Neutrophil (primary cell): Measurements from ENCODE around the gene CD24.
A peak's percentile ranks its signal among the peaks of the same experiment; 100 is the strongest.
"Not testable (repeated sequence)": the region's sequence is repeated elsewhere in the genome, so short reads cannot be mapped to it uniquely, and the experiment has no call there.

Source experiments
- H3K27ac ChIP-seq: fragments of 200-600 bp; sonication (generic); 2 replicates; pipeline ENCODE4 v1.5.1; 2016; ENCODE audit warnings: mild to moderate bottlenecking, moderate library complexity
- H3K27me3 ChIP-seq: fragments of 200-600 bp; sonication (generic); 2 replicates; pipeline ENCODE4 v1.6.0; 2016; ENCODE audit warnings: mild to moderate bottlenecking
- H3K36me3 ChIP-seq: fragments of 200-600 bp; sonication (generic); 2 replicates; pipeline ENCODE4 v1.5.1; 2017
- H3K4me1 ChIP-seq, 2 experiments: fragments of 200-600 bp in 1 of 2; sonication (generic) in 1 of 2; 1 replicate in 1 of 2; 2 replicates in 1 of 2; pipeline versions ENCODE4 v1.5.1 to v1.6.1; 2013 to 2016; ENCODE audit warnings: low read depth in 1 of 2, low read length in 1 of 2, mild to moderate bottlenecking in 1 of 2, moderate library complexity in 1 of 2; ENCODE audit not compliant: control insufficient read depth in 1 of 2, insufficient read depth in 1 of 2
- H3K4me3 ChIP-seq, 2 experiments: fragments of 200-600 bp in 1 of 2; sonication (generic) in 1 of 2; 1 replicate in 1 of 2; 2 replicates in 1 of 2; pipeline ENCODE4 v1.5.1; 2013 to 2016; ENCODE audit warnings: low read depth in 1 of 2, low read length in 1 of 2, mild to moderate bottlenecking in 1 of 2, moderate library complexity in 1 of 2
- H3K9me3 ChIP-seq: fragments of 200-600 bp; sonication (generic); 2 replicates; pipeline ENCODE4 v1.5.1; 2016
- TF ChIP-seq, protein P1 (sequence below): fragments of 200-600 bp; sonication (generic); IDR thresholded peaks from 2 replicates; pipeline ENCODE4 v1.5.1; 2016; ENCODE audit warnings: antibody characterized with exemption

Gene CD24

DNA sequence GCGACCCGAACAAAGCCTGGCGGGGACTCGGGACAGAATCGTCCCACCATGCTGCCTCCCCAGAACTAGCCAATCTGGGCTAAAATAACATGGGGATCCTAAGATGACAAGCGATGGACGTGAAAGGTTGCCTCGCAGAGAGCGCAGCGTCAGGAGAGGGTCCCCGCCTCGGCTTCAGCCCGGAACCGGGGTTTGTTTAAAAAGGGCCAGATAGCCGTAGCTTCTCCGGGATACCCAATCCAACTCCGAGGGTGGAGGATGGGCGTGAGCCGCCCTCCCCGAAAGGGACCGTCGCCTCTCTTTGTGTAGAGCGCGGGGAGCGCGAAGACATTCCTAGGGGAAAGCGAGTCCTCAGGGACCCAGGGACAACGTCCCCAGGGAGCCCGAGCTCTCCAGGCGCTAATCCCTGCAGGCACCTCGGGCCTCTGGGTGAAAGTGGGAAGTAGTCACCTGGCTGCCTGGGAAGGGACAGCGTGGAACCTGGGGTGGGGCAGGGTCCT lies 643 bp downstream of the CD24 start:
- Histone ChIP-seq H3K27ac (peak overlapping the region; percentile 74), H3K4me3 (peak overlapping the region; percentile 73 to 91), H3K4me1 (peaks cover 40 to 42% of the 10 kb centered on the region in 2 experiments), H3K9me3 (no peaks in the 10 kb centered on the region), H3K36me3 (no peaks in the 10 kb centered on the region), H3K27me3 (no peaks in the 10 kb centered on the region)
- TF ChIP-seq, protein P1, sequence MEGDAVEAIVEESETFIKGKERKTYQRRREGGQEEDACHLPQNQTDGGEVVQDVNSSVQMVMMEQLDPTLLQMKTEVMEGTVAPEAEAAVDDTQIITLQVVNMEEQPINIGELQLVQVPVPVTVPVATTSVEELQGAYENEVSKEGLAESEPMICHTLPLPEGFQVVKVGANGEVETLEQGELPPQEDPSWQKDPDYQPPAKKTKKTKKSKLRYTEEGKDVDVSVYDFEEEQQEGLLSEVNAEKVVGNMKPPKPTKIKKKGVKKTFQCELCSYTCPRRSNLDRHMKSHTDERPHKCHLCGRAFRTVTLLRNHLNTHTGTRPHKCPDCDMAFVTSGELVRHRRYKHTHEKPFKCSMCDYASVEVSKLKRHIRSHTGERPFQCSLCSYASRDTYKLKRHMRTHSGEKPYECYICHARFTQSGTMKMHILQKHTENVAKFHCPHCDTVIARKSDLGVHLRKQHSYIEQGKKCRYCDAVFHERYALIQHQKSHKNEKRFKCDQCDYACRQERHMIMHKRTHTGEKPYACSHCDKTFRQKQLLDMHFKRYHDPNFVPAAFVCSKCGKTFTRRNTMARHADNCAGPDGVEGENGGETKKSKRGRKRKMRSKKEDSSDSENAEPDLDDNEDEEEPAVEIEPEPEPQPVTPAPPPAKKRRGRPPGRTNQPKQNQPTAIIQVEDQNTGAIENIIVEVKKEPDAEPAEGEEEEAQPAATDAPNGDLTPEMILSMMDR, result no peak

DNA sequence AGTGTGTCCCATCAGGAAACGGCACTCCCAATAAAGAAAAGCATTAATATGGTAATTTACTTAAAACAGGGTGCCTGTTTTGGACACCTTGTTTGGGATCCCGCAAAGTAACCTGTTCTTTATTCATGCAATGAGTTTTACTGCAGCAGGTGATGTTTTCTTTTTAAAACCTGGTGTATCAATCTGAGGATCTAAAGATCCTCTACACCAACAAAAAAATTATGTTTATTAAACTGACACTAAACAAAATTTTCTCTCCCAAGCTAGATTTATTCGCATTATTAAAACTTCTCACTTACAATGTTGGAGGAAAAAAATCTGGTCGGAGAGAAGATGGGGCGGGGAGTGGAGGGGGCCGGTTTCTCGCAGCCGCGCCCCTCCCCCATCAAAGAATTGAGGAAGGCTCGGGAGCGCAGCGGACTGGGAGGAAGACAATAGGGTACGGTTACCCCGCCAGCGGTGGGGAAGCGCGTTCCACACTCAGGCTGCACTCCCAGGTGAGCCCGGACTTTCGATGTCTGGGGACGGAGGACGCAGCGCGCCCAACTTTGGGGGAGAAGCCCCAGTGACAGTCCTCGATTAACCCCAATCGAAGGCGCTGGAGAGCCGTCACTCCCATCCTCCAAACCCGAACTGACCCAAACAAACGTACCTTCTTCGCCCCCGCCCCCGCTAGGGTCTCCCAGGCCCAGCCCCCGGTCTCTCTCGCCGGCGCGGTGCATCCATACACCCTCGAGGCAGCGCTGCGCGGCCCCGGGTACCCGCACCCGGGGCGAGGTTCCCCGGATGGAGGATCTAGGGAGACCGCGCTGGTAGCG lies 1.3 kb downstream of the CD24 start:
- TF ChIP-seq, protein P1, result no peak
- H3K27ac ChIP-seq, result peak overlapping the region; percentile 74
- H3K4me1 ChIP-seq, result peaks cover 41 to 42% of the 10 kb centered on the region in 2 experiments
- H3K27me3 ChIP-seq, result no peaks in the 10 kb centered on the region
- H3K9me3 ChIP-seq, result no peaks in the 10 kb centered on the region
- no peaks in the 10 kb centered on the region for H3K36me3 ChIP-seq
- peak overlapping the region; percentile 73 to 91 for H3K4me3 ChIP-seq

DNA sequence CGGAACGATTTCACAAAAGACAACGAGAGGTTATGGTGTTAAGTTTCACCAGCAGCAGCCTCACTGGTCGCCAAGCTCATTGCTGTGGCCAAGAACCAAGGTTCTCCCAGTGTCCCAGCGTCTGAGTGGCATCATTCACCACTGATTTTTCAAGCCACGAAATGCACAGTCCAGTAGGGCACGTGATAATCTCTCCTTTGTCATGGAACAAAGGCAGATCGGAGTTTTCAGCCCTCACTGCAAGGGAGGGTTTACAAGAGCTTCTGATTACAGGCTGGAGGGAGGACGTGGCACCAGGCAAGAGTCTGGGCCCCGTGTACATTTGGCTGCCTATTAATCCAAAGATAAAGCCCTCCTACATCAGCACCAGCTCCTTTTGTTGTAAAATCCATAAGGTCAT lies 2.0 kb downstream of the CD24 start:
- TF ChIP-seq, protein P1, result no peak
- Histone ChIP-seq H3K9me3 (no peaks in the 10 kb centered on the region), H3K27me3 (no peaks in the 10 kb centered on the region), H3K36me3 (no peaks in the 10 kb centered on the region), H3K4me3 (peak overlapping the region; percentile 73 to 91), H3K4me1 (peaks cover 41 to 42% of the 10 kb centered on the region in 2 experiments), H3K27ac (peak overlapping the region; percentile 74)

DNA sequence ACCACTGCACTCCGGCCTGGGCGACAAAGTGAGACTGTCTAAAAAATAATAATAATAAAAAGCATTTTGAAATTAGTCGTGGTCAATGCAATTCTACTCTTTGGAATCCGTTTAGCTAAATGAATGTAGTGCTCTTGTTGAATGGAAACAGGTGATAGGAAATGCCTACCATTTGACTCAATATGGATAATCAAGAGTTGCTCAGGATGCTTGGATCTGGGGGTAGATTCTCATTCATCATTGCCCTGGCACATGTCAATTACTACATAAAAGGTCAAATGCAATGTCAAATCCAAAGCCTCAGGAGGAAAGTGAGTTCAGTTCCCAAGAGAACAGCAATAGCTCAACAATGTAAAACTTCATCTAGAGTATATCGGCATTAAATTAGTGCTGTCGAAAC lies 3.8 kb downstream of the CD24 start:
- not testable (repeated sequence) for H3K9me3 ChIP-seq, H3K36me3 ChIP-seq, H3K27me3 ChIP-seq, H3K4me3 ChIP-seq, H3K27ac ChIP-seq
- H3K4me1 ChIP-seq, result peaks cover 38 to 42% of the 10 kb centered on the region in 2 experiments

DNA sequence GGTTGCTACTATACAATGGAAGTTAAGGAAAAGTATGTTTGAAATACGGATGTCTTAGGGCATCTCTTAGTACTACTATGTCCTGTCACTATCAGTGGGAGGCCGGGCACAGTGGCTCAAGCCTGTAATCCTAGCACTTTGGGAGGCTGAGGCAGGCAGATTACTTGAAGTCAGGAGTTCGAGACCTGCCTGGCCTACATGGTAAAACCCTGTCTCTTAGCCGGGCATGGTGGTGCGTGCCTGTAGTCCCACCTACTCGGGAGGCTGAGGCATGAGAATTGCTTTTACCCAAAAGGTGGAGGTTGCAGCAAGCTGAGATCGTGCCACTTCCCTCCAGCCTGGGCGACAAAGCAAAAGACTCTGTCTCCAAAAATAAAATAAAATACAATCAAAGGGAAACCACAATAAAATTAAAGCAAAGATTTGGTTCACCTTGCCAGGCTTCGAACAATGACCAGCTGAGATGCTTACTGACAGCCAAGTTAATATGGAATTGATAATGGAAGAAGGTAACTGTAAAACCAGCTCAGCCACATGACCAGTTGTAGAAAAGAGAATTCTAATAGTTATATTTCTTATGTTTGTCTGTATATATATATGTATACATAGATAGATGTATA lies 6.5 kb downstream of the CD24 start:
- TF ChIP-seq, protein P1, result no peak
- peaks cover 49 to 57% of the 10 kb centered on the region in 2 experiments for H3K4me1 ChIP-seq
- no peaks in the 10 kb centered on the region for H3K36me3 ChIP-seq
- no peak overlapping the region for H3K4me3 ChIP-seq
- peak overlapping the region; percentile 46 for H3K27ac ChIP-seq
- H3K27me3 ChIP-seq, result no peaks in the 10 kb centered on the region
- H3K9me3 ChIP-seq, result no peaks in the 10 kb centered on the region
